Activated T-helper 1 cell treated with Interleukin-2 at 50 U/mL for 16 hours (primary cell): Measurements from ENCODE around the gene MYCN.

Experiments
- DNase-seq: peaks from one replicate; pipeline ENCODE4 v3.0.0-alpha.2; 2020; ENCODE audit warnings: low read depth

Gene MYCN

GRCh38 chr2:15976354-15976753 lies 36.0 kb downstream of the MYCN start:
- DNase-seq, result no peak

GRCh38 chr2:15979051-15979758 lies 38.9 kb downstream of the MYCN start:
- no peak for DNase-seq

GRCh38 chr2:15979759-15980604 lies 39.6 kb downstream of the MYCN start:
- no peak for DNase-seq

DNA sequence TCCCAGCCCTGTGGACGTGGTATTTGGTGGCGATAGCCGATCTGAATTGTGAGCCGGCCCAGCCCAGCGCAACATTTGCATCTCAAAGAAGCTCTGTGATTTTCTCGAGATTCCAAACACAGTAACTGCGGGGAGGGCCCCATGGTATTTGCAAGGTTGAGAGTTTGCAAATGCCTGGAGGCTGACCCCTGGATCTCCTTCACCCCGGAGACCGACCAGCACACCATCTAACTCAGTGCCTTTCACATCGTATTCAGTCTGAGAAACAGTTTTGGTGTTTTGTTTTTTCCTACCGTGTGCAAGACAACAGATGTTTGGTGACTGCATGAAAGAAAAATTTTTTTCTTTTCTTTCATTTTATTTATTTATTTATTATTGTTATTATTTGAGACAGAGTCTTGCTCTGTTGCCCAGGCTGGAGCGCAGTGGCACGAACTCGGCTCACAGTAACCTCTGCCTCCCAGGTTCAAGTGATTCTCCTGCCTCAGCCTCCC lies 40.3 kb downstream of the MYCN start:
- no peak for DNase-seq

- DNase-seq, result no peak
Observed at GRCh38 chr2:15981646-15982045, 41.3 kb downstream of the MYCN start.

- no peak for DNase-seq
Observed at GRCh38 chr2:15982285-15983044, 42.1 kb downstream of the MYCN start.

GRCh38 chr2:15983496-15983895 lies 43.1 kb downstream of the MYCN start:
- no peak for DNase-seq

DNA sequence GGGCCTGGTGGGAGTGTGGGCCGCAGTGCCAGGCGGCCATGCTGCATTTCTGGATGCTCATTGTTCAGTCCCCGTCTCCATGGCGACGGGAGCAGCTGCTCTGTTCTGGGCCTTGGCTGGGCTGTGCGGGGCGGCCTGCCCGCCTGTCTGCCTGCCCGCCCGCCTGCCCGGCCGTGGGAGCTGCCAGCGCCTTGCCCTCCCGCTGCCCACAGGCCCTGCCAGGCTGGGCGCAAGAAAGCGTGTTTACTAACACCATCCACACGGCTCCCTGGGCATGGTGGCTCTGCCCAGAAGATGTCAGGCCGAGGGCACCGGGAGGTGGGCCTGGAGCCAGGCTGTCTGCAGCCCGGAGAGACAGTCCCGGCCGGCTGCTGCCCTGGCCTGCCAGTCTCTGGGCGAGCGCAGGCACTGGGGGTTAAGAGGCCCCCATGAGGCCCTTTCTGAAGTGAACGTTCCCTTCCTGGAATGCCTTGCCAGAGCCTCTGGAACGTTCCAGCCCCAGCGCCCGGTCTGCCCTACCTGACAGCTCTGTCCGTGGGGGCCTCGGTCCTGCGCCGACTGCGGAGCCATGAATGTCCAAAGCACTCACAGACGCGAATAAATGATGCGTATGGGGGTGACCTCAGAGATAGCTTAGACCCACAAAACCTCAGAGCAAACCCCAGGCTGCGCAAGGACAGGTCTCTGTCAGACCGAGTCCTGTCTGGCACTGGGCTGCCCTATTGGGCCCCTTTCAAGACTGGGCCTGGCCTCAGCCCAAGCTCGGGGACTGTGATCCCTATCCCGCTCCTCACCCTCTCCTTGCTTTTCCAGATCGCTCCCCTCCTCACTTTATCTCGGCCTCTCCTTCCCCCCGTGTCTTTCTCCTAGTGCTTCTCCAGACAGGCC lies 44.3 kb downstream of the MYCN start:
- no peak for DNase-seq

- DNase-seq, result no peak
Observed at GRCh38 chr2:15985531-15985930, 45.2 kb downstream of the MYCN start.

DNA sequence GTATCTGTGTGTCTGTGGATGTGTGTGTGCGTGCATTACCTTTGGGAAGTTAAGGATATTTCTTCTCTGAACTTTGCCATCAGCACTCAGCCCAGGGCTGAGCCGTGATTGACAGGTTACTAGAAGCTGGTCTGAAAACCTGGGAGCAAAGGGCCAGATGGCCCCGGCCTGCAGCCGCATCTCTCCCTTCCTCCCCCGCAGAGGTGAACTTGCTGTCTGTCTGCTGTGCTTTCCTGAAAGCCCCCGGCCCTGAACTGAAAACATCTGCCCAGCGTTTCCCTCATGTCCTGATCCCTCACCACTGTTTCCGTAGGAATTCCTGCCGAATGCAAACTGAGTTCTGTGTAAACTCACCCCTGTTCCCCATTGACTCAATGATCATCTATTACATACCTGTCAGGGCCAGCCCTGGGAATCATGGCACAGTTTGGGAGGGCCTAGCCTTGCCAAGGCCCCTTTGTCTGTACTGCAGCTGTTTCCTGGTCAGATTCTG lies 45.8 kb downstream of the MYCN start:
- no peak for DNase-seq

DNA sequence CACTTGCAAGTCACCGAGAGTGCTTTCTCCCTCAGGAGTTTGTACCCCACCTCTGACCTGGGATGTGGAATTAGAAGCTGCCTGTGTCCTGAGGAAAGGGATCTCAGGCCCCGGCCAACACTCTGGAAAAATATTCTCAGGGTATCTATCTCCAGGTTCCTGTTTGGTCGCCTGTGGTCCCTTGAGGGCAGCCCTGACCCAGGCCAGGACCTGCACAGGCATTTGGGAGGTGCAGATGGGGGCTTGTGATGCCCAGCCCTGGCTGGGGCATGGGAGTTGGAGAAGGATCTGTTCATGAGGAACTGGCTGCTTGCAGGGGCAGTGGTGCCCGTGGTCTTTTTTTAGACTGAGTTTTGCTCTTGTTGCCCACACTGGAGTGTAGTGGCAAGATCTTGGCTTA lies 46.3 kb downstream of the MYCN start:
- DNase-seq, result no peak

DNA sequence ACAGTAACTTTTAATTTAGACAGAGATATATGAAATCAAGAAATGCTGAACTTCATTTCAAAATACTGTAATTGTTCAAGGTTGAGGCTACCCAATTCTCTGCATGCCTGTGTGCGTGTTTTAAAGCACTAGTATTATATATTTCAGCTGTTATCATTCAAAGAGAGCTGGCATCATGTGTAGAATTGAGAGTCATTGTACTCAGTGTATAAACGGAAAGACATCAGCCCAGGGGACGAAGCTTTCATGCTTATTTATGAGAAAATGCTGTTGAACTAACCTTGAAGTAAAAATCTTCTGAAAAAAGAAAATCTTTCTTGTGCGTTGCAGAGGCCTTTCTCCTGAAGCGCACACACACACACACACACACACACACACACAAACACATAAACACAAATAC lies 48.4 kb downstream of the MYCN start:
- DNase-seq, result no peak

DNA sequence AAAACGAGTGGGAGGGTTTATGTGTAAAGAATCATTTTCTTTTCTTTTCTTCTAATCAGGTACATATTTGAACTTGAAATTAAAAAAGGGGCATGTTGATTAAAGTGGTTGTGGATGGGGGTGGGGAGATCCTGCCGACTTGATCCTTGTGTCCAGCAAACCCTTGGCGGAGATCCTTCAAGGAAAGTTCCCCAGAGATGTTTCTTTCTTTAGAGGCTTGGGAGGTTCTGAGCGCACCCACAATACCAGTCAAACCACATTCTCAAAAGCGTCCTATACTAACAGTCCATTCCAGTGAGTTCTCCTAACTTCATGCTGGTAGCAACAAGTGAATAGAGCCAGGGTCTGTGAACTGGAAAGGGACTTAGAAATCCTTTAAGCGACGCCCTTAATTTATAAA lies 49.2 kb downstream of the MYCN start:
- no peak for DNase-seq

GRCh38 chr2:15990151-15991101 lies 50.1 kb downstream of the MYCN start:
- DNase-seq, result no peak

- no peak for DNase-seq
Observed at GRCh38 chr2:15991231-15991630, 50.9 kb downstream of the MYCN start.

DNA sequence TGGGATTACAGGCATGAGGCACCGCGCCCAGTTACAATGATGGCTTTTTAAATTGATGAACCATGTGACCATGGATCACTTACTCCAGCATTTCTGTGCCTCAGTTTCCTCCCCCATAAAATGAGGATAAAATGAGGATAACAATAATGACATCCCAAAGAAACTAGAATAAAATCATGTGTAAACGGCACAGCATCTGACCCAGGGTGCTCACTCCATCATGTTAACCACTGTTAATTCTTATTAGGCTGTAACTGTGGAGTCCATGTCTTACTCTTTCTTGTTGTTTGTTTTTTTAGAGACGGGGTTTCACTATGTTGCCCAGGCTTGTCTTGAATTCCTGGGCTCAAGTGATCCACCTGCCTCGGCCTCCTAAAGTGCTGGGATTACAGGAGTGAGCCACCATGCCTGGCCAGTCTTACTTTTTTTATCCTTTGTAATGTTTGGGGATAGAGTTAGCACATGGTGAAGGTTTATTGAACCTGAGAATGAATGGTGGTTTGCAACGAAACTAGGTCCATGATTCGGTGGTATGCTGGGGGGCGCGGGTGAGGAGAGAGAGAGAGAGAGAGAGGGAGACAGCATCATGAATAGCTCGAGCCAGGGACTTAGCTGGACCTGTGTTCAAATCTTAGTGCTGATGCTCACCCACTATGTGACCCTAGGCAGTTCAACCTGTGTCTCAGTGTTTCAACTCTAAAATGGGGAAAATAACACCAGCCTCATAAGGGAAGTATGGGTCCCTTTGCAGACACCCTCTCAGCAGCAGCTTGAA lies 52.3 kb downstream of the MYCN start:
- DNase-seq, result no peak

DNA sequence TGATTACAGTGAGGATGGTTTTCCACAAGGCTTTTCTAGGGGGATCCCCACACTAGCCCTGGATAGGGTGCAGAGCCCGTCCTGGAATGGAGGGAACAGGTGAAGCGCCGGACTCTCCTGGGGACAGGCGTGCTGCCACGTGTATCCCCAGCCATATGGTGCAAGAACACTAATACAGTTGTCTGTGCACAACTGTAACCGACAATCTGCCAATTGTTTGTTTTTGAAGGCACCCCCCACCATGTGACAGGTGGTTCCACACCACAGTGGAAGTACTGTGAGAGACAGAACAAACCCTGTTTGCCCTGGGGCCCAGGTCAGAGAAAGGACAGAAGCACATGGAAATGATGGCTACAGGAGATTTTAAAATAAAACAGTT lies 52.9 kb downstream of the MYCN start:
- no peak for DNase-seq

- DNase-seq, result no peak
Observed at GRCh38 chr2:15993666-15994065, 53.3 kb downstream of the MYCN start.

- DNase-seq, result no peak
Observed at GRCh38 chr2:15995603-15996002, 55.3 kb downstream of the MYCN start.
